GM23248 (cell line): ENCODE measurements around the gene R3HDM2. TPM values are rescaled to one million over a fixed set of nuclear protein-coding genes. Genes with fewer than 3 reads are reported as not detected.
A peak's percentile ranks its signal among the peaks of the same experiment; 100 is the strongest.
"Not testable (repeated sequence)": the region's sequence is repeated elsewhere in the genome, so short reads cannot be mapped to it uniquely, and the experiment has no call there.

Experiments used
- DNase-seq: peaks from one replicate; pipeline ENCODE4 v3.0.0-alpha.2; 2015
- H2AFZ ChIP-seq: fragments of 200-600 bp; sonication (generic); 2 replicates; pipeline ENCODE4 v1.6.1; 2016; ENCODE audit warnings: antibody characterized with exemption
- H3F3A ChIP-seq: fragments of 200-600 bp; sonication (generic); 2 replicates; pipeline ENCODE4 v1.6.1; 2016; ENCODE audit warnings: mild to moderate bottlenecking, antibody characterized with exemption, mixed run types; ENCODE audit not compliant: insufficient read depth
- H3K27ac ChIP-seq: fragments of 200-600 bp; sonication (generic); 2 replicates; pipeline ENCODE4 v1.5.1; 2016; ENCODE audit warnings: mild to moderate bottlenecking
- H3K27me3 ChIP-seq: fragments of 200-600 bp; sonication (generic); replicated peaks from 2 replicates; pipeline ENCODE4 v1.6.1; 2016; ENCODE audit warnings: mild to moderate bottlenecking; ENCODE audit not compliant: insufficient read depth
- H3K36me3 ChIP-seq: fragments of 200-600 bp; sonication (generic); 2 replicates; pipeline ENCODE4 v1.6.1; 2016; ENCODE audit warnings: low read depth, mild to moderate bottlenecking
- H3K4me1 ChIP-seq: fragments of 200-600 bp; sonication (generic); 2 replicates; pipeline ENCODE4 v1.6.1; 2016; ENCODE audit warnings: mild to moderate bottlenecking; ENCODE audit not compliant: insufficient read depth
- H3K4me2 ChIP-seq: fragments of 200-600 bp; sonication (generic); one replicate; pipeline ENCODE4 v1.6.1; 2016; ENCODE audit warnings: mild to moderate bottlenecking; ENCODE audit not compliant: unreplicated experiment
- H3K4me3 ChIP-seq: fragments of 200-600 bp; sonication (generic); 2 replicates; pipeline ENCODE4 v1.5.1; 2016; ENCODE audit warnings: mild to moderate bottlenecking
- H3K79me2 ChIP-seq: fragments of 200-600 bp; sonication (generic); 2 replicates; pipeline ENCODE4 v1.6.1; 2016; ENCODE audit warnings: mild to moderate bottlenecking; ENCODE audit not compliant: insufficient read depth
- H3K9ac ChIP-seq: fragments of 200-600 bp; sonication (generic); 2 replicates; pipeline ENCODE4 v1.6.1; 2016; ENCODE audit warnings: mild to moderate bottlenecking
- H3K9me2 ChIP-seq: fragments of 200-600 bp; sonication (generic); 2 replicates; pipeline ENCODE4 v1.6.1; 2016; ENCODE audit warnings: mixed run types, mild to moderate bottlenecking, moderate library complexity; ENCODE audit not compliant: insufficient read depth
- H3K9me3 ChIP-seq: fragments of 200-600 bp; sonication (generic); one replicate; pipeline ENCODE4 v1.6.1; 2017; ENCODE audit warnings: low read depth
- H4K20me1 ChIP-seq: fragments of 200-600 bp; sonication (generic); 2 replicates; pipeline ENCODE4 v1.6.0; 2016; ENCODE audit not compliant: insufficient read depth
- EZH2 ChIP-seq: fragments of 200-600 bp; sonication (generic); IDR thresholded peaks from 2 replicates; pipeline ENCODE4 v1.6.1; 2018; ENCODE audit warnings: antibody characterized with exemption, mild to moderate bottlenecking; ENCODE audit not compliant: insufficient read depth, poor library complexity, severe bottlenecking
- EZH2phosphoT487 ChIP-seq: fragments of 200-600 bp; sonication (generic); IDR thresholded peaks from 2 replicates; pipeline ENCODE4 v1.6.1; 2018; ENCODE audit warnings: antibody characterized with exemption, moderate library complexity, mild to moderate bottlenecking, low read depth; ENCODE audit not compliant: insufficient read depth
- WGBS, 2 experiments: methylation state at CpG; one replicate each; pipeline ENCODE4 v1.1.6; 2015 to 2017; ENCODE audit warnings: low lambda C conversion rate in 2 of 2, low coverage in 1 of 2; ENCODE audit errors: missing lambda C conversion rate in 2 of 2; 5-methylcytosine and 5-hydroxymethylcytosine counted together
- in situ Hi-C: fragments of 300-500 bp; cut with MboI; formaldehyde crosslinking; loops from 2 replicates; pipeline ENCODE4 v1.15.0; 2020
- polyA plus RNA-seq: library from polyadenylated mRNA; unstranded; fragments of >200 nt; fragmentation: Nextera tagmentation; extraction: Ambion mirVana; gene quantifications from 2 replicates; pipeline ENCODE4 v1.2.1, GENCODE V29; 2016
- total RNA-seq: library from RNA; depleted of rRNA; stranded (reverse); fragments of >200 nt; shearing (Covaris generic); gene quantifications from 2 replicates; pipeline ENCODE4 v1.2.3, GENCODE V29; 2014

R3HDM2 gene
- total and polyA plus RNA-seq, 2 experiments from 2014 or later, result 16.9 to 17.0 TPM

DNA sequence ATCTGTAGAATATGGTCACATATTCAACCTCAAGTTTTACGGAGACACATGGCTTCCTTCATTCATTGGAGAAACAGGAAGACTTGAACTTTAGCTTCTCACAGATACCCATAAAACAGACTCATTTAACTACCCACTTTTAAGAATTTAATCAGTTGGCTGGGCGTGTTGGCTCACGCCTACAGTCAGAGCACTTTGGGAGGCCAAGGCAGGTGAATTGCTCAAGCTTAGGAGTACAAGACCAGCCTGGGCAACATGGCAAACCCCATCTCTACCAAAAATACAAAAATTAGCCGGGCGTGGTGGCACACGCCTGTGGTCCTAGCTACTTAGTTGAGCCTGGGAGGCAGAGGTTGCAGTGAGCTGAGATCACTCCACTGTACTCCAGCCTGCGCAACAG, 115.2 kb downstream of the R3HDM2 start:
- 98% methylated on average over 7 of the region's 7 CpGs for WGBS, 2 experiments
- H3K36me3 ChIP-seq, result no peaks in the 10 kb centered on the region
- no peak overlapping the region for H3K4me3 ChIP-seq
- no peak overlapping the region for H2AFZ ChIP-seq
- H3K9me2 ChIP-seq, result no peaks in the 10 kb centered on the region
- H3K79me2 ChIP-seq, result 0 out of 2 replicates have a peak, but pooled peaks cover 14% of the 10 kb centered on the region
- H3K4me2 ChIP-seq, result no peak overlapping the region
- no peaks in the 10 kb centered on the region; the same call in 1 of the 2 replicates for H4K20me1 ChIP-seq
- in situ Hi-C loops, result loop anchor here (10.0 kb wide), 1 partner anchor 129 kb away; no protein-coding TSS in a partner anchor
- TF ChIP-seq EZH2, result no peak
- no peak for TF ChIP-seq EZH2phosphoT487
- no peak overlapping the region for H3K27ac ChIP-seq
- no peak overlapping the region for H3K9ac ChIP-seq
- no peak for DNase-seq
- H3F3A ChIP-seq, result peaks cover 7% of the 10 kb centered on the region; the same call in 1 of the 2 replicates
- no peaks in the 10 kb centered on the region for H3K9me3 ChIP-seq
- no peaks in the 10 kb centered on the region for H3K4me1 ChIP-seq
- no peaks in the 10 kb centered on the region for H3K27me3 ChIP-seq

DNA sequence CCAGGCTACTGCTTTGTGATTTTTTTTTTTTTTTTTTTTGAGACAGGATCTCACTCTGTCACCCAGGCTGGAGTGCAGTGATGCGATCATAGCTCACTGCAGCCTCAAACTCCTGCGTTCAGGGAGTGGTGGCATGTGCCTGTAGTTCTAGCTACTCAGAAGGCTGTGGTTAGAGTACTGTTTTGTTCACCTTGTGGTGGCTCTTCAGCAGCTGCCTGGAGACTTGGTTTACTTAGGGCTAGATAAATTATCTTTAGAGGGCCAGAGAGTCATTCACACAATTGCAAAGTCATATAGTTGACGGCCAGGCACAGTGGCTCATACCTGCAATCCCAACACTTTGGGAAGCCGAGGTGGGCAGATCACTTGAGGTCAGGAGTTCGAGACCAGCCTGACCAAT, 118.6 kb downstream of the R3HDM2 start:
- H4K20me1 ChIP-seq, H3K9me3 ChIP-seq, H3K9me2 ChIP-seq, H3K79me2 ChIP-seq, H2AFZ ChIP-seq, H3K36me3 ChIP-seq, DNase-seq, H3K27me3 ChIP-seq, H3K9ac ChIP-seq, H3K4me2 ChIP-seq, H3K4me3 ChIP-seq, H3K27ac ChIP-seq: not testable (repeated sequence)
- Histone ChIP-seq H3K4me1 (peaks cover 15% of the 10 kb centered on the region), H3F3A (peaks cover 23% of the 10 kb centered on the region; the same call in 1 of the 2 replicates)
- 92 to 93% methylated on average over 5 of the region's 5 CpGs for WGBS, 2 experiments
- in situ Hi-C loops, result loop anchor here (10.0 kb wide), 1 partner anchor 133 kb away; no protein-coding TSS in a partner anchor

DNA sequence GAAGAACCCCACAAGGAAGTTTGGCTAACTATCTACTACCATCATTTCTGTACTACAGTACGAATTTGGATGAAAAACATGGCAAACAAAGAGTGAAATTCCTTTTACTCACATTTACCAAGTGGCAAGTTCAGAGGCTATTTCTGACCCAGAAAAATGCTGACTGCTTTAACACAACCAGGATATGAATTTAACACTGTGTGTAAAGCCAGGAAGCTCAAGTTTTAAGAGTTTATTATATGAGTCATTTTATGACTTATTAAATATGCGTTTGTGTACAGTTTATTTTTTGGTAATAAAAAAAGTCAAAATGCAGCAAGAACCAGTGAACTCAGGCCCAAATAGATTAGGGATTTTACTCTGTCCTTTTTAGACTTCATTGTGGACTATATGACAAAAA, 121.4 kb downstream of the R3HDM2 start:
- TF ChIP-seq EZH2 (no peak), EZH2phosphoT487 (no peak)
- no peaks in the 10 kb centered on the region for H3K36me3 ChIP-seq
- peak; percentile 56 for DNase-seq
- H3K4me3 ChIP-seq, result no peak overlapping the region
- H3K4me1 ChIP-seq, result peaks cover 15% of the 10 kb centered on the region
- no peaks in the 10 kb centered on the region for H3K79me2 ChIP-seq
- H3K9ac ChIP-seq, result peak overlapping the region; percentile 39
- peak overlapping the region; percentile 38 for H3K27ac ChIP-seq
- H3K9me2 ChIP-seq, result no peaks in the 10 kb centered on the region
- 7 to 11% methylated on average over 2 of the region's 2 CpGs for WGBS, 2 experiments
- no peaks in the 10 kb centered on the region for H3K9me3 ChIP-seq
- H2AFZ ChIP-seq, result 0 out of 2 replicates have a peak overlapping the region, but pooled peaks have one; percentile 16
- H4K20me1 ChIP-seq, result no peaks in the 10 kb centered on the region
- H3K4me2 ChIP-seq, result peak overlapping the region; percentile 19
- peaks cover 23% of the 10 kb centered on the region; the same call in 1 of the 2 replicates for H3F3A ChIP-seq
- in situ Hi-C loops, result no loop called here
- H3K27me3 ChIP-seq, result no peaks in the 10 kb centered on the region

DNA sequence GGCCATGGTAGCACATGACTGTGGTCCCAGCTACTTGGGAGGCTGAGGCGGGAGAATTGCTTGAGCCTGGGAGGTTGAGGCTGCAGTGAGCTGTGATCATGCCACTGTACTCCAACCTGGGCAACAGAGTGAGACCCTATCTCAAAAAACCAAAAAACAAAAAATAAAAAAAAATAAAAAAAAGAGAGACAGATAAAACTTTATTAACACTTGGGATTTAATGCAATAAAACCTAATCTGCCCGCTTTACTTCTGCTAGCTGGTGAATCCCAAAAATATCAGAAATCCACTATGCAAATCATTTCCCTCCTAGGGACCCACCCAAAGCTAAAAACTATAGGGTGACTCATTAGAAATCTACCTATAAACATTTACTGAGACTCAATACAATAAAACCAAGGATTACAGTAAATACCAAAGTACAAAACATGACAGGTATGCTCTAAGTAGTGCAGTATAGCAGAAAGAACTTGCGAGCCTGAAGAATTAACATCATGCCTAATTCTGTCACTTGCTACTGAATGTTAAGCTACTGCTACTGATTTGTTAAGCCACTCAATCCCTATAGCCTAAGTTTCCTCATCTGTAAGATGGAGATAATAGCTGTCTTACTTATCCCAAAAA, 129.8 kb downstream of the R3HDM2 start:
- in situ Hi-C loops, result no loop called here
- H3K4me2 ChIP-seq, result no peak overlapping the region
- H3K9me2 ChIP-seq, result no peaks in the 10 kb centered on the region
- TF ChIP-seq EZH2phosphoT487 (no peak), EZH2 (no peak)
- H3K4me1 ChIP-seq, result no peaks in the 10 kb centered on the region
- no peaks in the 10 kb centered on the region for H3F3A ChIP-seq
- peaks cover 29% of the 10 kb centered on the region for H3K36me3 ChIP-seq
- H3K4me3 ChIP-seq, result no peak overlapping the region
- H3K79me2 ChIP-seq, result no peaks in the 10 kb centered on the region
- H3K9ac ChIP-seq, result no peak overlapping the region
- H3K27ac ChIP-seq, result no peak overlapping the region
- H3K9me3 ChIP-seq, result no peaks in the 10 kb centered on the region
- no peak for DNase-seq
- 99 to 100% methylated on average over 3 of the region's 3 CpGs for WGBS, 2 experiments
- no peak overlapping the region for H2AFZ ChIP-seq
- H3K27me3 ChIP-seq, result no peaks in the 10 kb centered on the region
- no peaks in the 10 kb centered on the region for H4K20me1 ChIP-seq
